GM19455 (cell line): ENCODE measurements around the gene NOD2.

Source experiments
- ATAC-seq: cut with Tn5 transposase; IDR thresholded peaks from one replicate; pipeline ENCODE4 v1.9.1; 2021; ENCODE audit not compliant: unreplicated experiment

Gene NOD2

GRCh38 chr16:50778284-50779163 lies 85.1 kb downstream of the NOD2 start:
- no peak for ATAC-seq

GRCh38 chr16:50781043-50781442 lies 87.6 kb downstream of the NOD2 start:
- no peak for ATAC-seq

GRCh38 chr16:50781518-50781917 lies 88.1 kb downstream of the NOD2 start:
- no peak for ATAC-seq
